GM23338 (cell line): ENCODE measurements around the gene TNS1. TPM values are rescaled to one million over a fixed set of nuclear protein-coding genes. Genes with fewer than 3 reads are reported as not detected.

ENCODE experiments used
- ATAC-seq: fragments of 200-7000 bp; cut with Tn5 transposase; 3 replicates; pipeline ENCODE4 v1.9.1; 2020
- DNase-seq: peaks from one replicate; pipeline ENCODE4 v3.0.0-alpha.2; 2015; ENCODE audit warnings: low spot score
- H2AFZ ChIP-seq: fragments of 200-600 bp; sonication (generic); 2 replicates; pipeline ENCODE4 v1.8.0; 2016; ENCODE audit warnings: antibody characterized with exemption, mild to moderate bottlenecking, moderate library complexity
- H3F3A ChIP-seq: fragments of 200-600 bp; sonication (generic); replicated peaks from 2 replicates; pipeline ENCODE4 v1.8.0; 2017; ENCODE audit warnings: antibody characterized with exemption, mixed run types, low read depth
- H3K27ac ChIP-seq: fragments of 200-600 bp; sonication (generic); 2 replicates; pipeline ENCODE4 v1.6.1; 2016; ENCODE audit warnings: low read depth
- H3K27me3 ChIP-seq: fragments of 200-600 bp; sonication (generic); 2 replicates; pipeline ENCODE4 v1.8.0; 2016; ENCODE audit warnings: mild to moderate bottlenecking, mixed run types, moderate library complexity; ENCODE audit not compliant: insufficient read depth
- H3K36me3 ChIP-seq: fragments of 200-600 bp; sonication (generic); 2 replicates; pipeline ENCODE4 v1.8.0; 2016; ENCODE audit warnings: mild to moderate bottlenecking; ENCODE audit not compliant: insufficient read depth
- H3K4me1 ChIP-seq: fragments of 200-600 bp; sonication (generic); 2 replicates; pipeline ENCODE4 v1.8.0; 2016; ENCODE audit warnings: mild to moderate bottlenecking, moderate library complexity; ENCODE audit not compliant: insufficient read depth
- H3K4me2 ChIP-seq: fragments of 200-600 bp; sonication (generic); 2 replicates; pipeline ENCODE4 v1.7.1; 2017; ENCODE audit warnings: mixed run types
- H3K4me3 ChIP-seq: fragments of 200-600 bp; sonication (generic); 2 replicates; pipeline ENCODE4 v1.6.1; 2016; ENCODE audit warnings: mixed run types
- H3K79me2 ChIP-seq: fragments of 200-600 bp; sonication (generic); replicated peaks from 2 replicates; pipeline ENCODE4 v1.8.0; 2017; ENCODE audit warnings: mild to moderate bottlenecking; ENCODE audit not compliant: insufficient read depth
- H3K9me2 ChIP-seq: fragments of 200-600 bp; sonication (generic); 2 replicates; pipeline ENCODE4 v1.8.0; 2017; ENCODE audit not compliant: insufficient read depth
- H4K20me1 ChIP-seq: fragments of 200-600 bp; sonication (generic); replicated peaks from 2 replicates; pipeline ENCODE4 v1.8.0; 2017; ENCODE audit warnings: mild to moderate bottlenecking; ENCODE audit not compliant: insufficient read depth
- H3K27ac Mint-ChIP-seq: 2 replicates; pipeline ENCODE4 v1.8.0; 2020; ENCODE audit warnings: inconsistent platforms, mild to moderate bottlenecking, moderate library complexity, mixed read lengths
- H3K27me3 Mint-ChIP-seq: 3 replicates; pipeline ENCODE4 v1.8.0; 2022; ENCODE audit warnings: low read depth, mild to moderate bottlenecking, moderate library complexity, mixed read lengths, inconsistent platforms; ENCODE audit not compliant: insufficient read depth, poor library complexity
- H3K36me3 Mint-ChIP-seq: 3 replicates; pipeline ENCODE4 v1.8.0; 2021; ENCODE audit warnings: low read depth, mild to moderate bottlenecking, inconsistent platforms, moderate library complexity, mixed read lengths
- H3K4me1 Mint-ChIP-seq: 3 replicates; pipeline ENCODE4 v1.8.0; 2020; ENCODE audit warnings: mild to moderate bottlenecking, inconsistent platforms, mixed read lengths
- H3K4me3 Mint-ChIP-seq: 3 replicates; pipeline ENCODE4 v1.8.0; 2021; ENCODE audit warnings: moderate library complexity, mild to moderate bottlenecking, inconsistent platforms, mixed read lengths
- H3K9me3 Mint-ChIP-seq: 3 replicates; pipeline ENCODE4 v1.8.0; 2020; ENCODE audit warnings: moderate library complexity, mild to moderate bottlenecking, inconsistent platforms, mixed read lengths
- CREB1 ChIP-seq: fragments of 250-450 bp; sonication (Bioruptor Pico); IDR thresholded peaks from 2 replicates; pipeline ENCODE4 v1.5.0; 2020; ENCODE audit warnings: low read depth, mild to moderate bottlenecking, moderate library complexity
- CTCF ChIP-seq, 2 experiments: fragments of 200-600 bp in 1 of 2; sonication (generic) in 1 of 2; conservative IDR thresholded peaks; 2 replicates each; pipeline versions ENCODE4 v1.5.1 to v1.6.1; 2016 to 2017; ENCODE audit warnings: antibody characterized with exemption in 2 of 2, low read depth in 2 of 2, mild to moderate bottlenecking in 2 of 2, moderate library complexity in 1 of 2
- EZH2 ChIP-seq: fragments of 200-600 bp; sonication (generic); IDR thresholded peaks from one replicate; pipeline ENCODE4 v1.8.0; 2017; ENCODE audit warnings: antibody characterized with exemption, mild to moderate bottlenecking, low read depth; ENCODE audit not compliant: unreplicated experiment
- EZH2phosphoT487 ChIP-seq: fragments of 200-600 bp; sonication (generic); IDR thresholded peaks from one replicate; pipeline ENCODE4 v1.8.1; 2018; ENCODE audit warnings: antibody characterized with exemption; ENCODE audit not compliant: unreplicated experiment
- JUNB ChIP-seq: IDR thresholded peaks from one replicate; pipeline ENCODE4 v1.6.1; 2016; ENCODE audit warnings: antibody characterized with exemption; ENCODE audit not compliant: unreplicated experiment
- NANOG ChIP-seq: IDR thresholded peaks from 2 replicates; pipeline ENCODE4 v1.6.1; 2016; ENCODE audit warnings: antibody characterized with exemption, borderline replicate concordance
- POLR2AphosphoS5 ChIP-seq: IDR thresholded peaks from 2 replicates; pipeline ENCODE4 v1.6.1; 2016; ENCODE audit warnings: antibody characterized with exemption, low read depth
- STAT1 ChIP-seq: IDR thresholded peaks from one replicate; pipeline ENCODE4 v1.6.1; 2016; ENCODE audit warnings: antibody characterized with exemption; ENCODE audit not compliant: unreplicated experiment
- ZNF114 ChIP-seq: fragments of 250-450 bp; sonication (Bioruptor Pico); IDR thresholded peaks from 2 replicates; pipeline ENCODE4 v1.5.0; 2020; ENCODE audit warnings: mild to moderate bottlenecking, moderate library complexity
- ZNF331 ChIP-seq: fragments of 250-450 bp; sonication (Bioruptor Pico); IDR thresholded peaks from 2 replicates; pipeline ENCODE4 v1.5.0; 2020; ENCODE audit warnings: low read depth, mild to moderate bottlenecking, moderate library complexity
- polyA plus RNA-seq: library from polyadenylated mRNA; unstranded; fragments of >200 nt; fragmentation: Nextera tagmentation; extraction: Ambion mirVana; gene quantifications from 2 replicates; pipeline ENCODE4 v1.2.1, GENCODE V29; 2016
- total RNA-seq: library from RNA; depleted of rRNA; stranded (reverse); fragments of >200 nt; shearing (Covaris generic); gene quantifications from 2 replicates; pipeline ENCODE4 v1.2.3, GENCODE V29; 2014
- TF ChIP-seq, protein P1 (sequence below): IDR thresholded peaks from 2 replicates; pipeline ENCODE4 v1.6.1; 2016; ENCODE audit warnings: antibody characterized with exemption
- TF ChIP-seq, protein P2 (sequence below): IDR thresholded peaks from one replicate; pipeline ENCODE4 v1.6.1; 2018; ENCODE audit warnings: antibody characterized with exemption; ENCODE audit not compliant: unreplicated experiment

Gene TNS1
- total and polyA plus RNA-seq, 2 experiments from 2014 or later = 2.0 to 7.4 TPM

- 0 out of 2 replicates have a peak, but pooled peaks cover 15% of the 10 kb centered on the region for H3K4me1 ChIP-seq
- no peak for DNase-seq
- Mint-ChIP-seq H3K4me3 (no peak overlapping the region), H3K9me3 (no peaks in the 10 kb centered on the region), H3K36me3 (no peaks in the 10 kb centered on the region), H3K27ac (no peak overlapping the region), H3K4me1 (peaks cover 22% of the 10 kb centered on the region), H3K27me3 (peaks cover 8% of the 10 kb centered on the region)
- no peaks in the 10 kb centered on the region for H3K79me2 ChIP-seq
- H3K27me3 ChIP-seq = no peaks in the 10 kb centered on the region
- TF ChIP-seq EZH2phosphoT487 (no peak), POLR2AphosphoS5 (no peak), STAT1 (no peak)
- TF ChIP-seq, protein P1, sequence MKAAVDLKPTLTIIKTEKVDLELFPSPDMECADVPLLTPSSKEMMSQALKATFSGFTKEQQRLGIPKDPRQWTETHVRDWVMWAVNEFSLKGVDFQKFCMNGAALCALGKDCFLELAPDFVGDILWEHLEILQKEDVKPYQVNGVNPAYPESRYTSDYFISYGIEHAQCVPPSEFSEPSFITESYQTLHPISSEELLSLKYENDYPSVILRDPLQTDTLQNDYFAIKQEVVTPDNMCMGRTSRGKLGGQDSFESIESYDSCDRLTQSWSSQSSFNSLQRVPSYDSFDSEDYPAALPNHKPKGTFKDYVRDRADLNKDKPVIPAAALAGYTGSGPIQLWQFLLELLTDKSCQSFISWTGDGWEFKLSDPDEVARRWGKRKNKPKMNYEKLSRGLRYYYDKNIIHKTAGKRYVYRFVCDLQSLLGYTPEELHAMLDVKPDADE = no peak
- H3K27ac ChIP-seq = no peak overlapping the region
- no peak overlapping the region for H3K4me3 ChIP-seq
- no peaks in the 10 kb centered on the region for H3F3A ChIP-seq
- no peak overlapping the region for H2AFZ ChIP-seq
- no peak overlapping the region for H3K4me2 ChIP-seq
- no peak for ATAC-seq
- no peaks in the 10 kb centered on the region for H3K9me2 ChIP-seq
- no peaks in the 10 kb centered on the region for H4K20me1 ChIP-seq
- no peaks in the 10 kb centered on the region for H3K36me3 ChIP-seq
Measured at GRCh38 chr2:217952409-217952808, 50.4 kb downstream of the TNS1 start.

DNA sequence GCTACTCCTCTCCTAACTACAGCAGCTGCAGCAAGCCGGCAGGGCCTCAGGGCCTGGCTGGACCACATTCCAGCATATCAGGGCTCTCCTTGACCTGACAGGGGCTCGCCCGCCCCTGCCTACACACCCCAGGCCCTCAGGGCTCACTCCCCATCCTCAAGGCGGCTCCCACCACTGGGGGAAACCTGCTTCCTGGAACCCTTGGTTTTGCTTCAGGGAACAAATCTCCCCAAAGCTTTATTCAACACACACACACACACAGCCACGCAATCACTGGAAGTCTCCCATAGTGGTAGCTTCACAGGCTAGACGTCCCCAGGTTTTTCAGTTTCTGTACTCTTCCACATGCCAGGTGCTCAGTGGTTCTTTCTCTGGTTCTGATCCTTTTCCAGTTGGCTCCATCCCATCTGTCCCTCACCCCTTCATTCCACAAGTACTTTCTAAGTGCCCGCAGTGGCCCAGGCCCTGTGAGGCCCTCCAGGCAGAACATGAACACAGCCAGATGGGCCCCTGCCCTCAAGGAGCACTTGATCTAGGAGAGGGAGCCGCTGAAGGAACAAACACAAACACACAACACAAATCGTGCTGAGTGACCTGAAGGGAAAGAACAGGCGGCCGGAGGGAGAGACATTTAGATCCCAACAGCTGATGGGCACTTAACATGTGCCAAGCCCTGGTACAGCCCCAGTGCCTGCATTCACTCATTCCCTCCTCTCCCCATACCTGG is 51.1 kb downstream of the TNS1 start:
- no peak overlapping the region for H3K4me3 Mint-ChIP-seq
- H3K27me3 Mint-ChIP-seq = peaks cover 9% of the 10 kb centered on the region
- H3K4me3 ChIP-seq = no peak overlapping the region
- no peak overlapping the region for H3K4me2 ChIP-seq
- no peaks in the 10 kb centered on the region for H3K36me3 Mint-ChIP-seq
- H2AFZ ChIP-seq = no peak overlapping the region
- H3F3A ChIP-seq = no peaks in the 10 kb centered on the region
- H3K79me2 ChIP-seq = no peaks in the 10 kb centered on the region
- H3K27ac Mint-ChIP-seq = no peak overlapping the region
- H3K4me1 ChIP-seq = 0 out of 2 replicates have a peak, but pooled peaks cover 15% of the 10 kb centered on the region
- no peaks in the 10 kb centered on the region for H3K36me3 ChIP-seq
- peak; percentile 29 for ATAC-seq
- H3K27ac ChIP-seq = no peak overlapping the region
- no peaks in the 10 kb centered on the region for H4K20me1 ChIP-seq
- H3K4me1 Mint-ChIP-seq = peaks cover 25% of the 10 kb centered on the region
- H3K9me2 ChIP-seq = no peaks in the 10 kb centered on the region
- H3K9me3 Mint-ChIP-seq = no peaks in the 10 kb centered on the region
- DNase-seq = no peak
- no peaks in the 10 kb centered on the region for H3K27me3 ChIP-seq
- TF ChIP-seq ZNF114 (no peak), STAT1 (no peak), JUNB (no peak), CREB1 (CRISPR knock-in tag) (no peak), POLR2AphosphoS5 (no peak), CTCF (conservative IDR thresholded peaks at IDR 0.05; ENCODE audit: low read depth in 2 of 2) (no peak), EZH2phosphoT487 (no peak), NANOG (no peak), EZH2 (no peak), ZNF331 (CRISPR knock-in tag) (no peak)
- TF ChIP-seq, protein P2, sequence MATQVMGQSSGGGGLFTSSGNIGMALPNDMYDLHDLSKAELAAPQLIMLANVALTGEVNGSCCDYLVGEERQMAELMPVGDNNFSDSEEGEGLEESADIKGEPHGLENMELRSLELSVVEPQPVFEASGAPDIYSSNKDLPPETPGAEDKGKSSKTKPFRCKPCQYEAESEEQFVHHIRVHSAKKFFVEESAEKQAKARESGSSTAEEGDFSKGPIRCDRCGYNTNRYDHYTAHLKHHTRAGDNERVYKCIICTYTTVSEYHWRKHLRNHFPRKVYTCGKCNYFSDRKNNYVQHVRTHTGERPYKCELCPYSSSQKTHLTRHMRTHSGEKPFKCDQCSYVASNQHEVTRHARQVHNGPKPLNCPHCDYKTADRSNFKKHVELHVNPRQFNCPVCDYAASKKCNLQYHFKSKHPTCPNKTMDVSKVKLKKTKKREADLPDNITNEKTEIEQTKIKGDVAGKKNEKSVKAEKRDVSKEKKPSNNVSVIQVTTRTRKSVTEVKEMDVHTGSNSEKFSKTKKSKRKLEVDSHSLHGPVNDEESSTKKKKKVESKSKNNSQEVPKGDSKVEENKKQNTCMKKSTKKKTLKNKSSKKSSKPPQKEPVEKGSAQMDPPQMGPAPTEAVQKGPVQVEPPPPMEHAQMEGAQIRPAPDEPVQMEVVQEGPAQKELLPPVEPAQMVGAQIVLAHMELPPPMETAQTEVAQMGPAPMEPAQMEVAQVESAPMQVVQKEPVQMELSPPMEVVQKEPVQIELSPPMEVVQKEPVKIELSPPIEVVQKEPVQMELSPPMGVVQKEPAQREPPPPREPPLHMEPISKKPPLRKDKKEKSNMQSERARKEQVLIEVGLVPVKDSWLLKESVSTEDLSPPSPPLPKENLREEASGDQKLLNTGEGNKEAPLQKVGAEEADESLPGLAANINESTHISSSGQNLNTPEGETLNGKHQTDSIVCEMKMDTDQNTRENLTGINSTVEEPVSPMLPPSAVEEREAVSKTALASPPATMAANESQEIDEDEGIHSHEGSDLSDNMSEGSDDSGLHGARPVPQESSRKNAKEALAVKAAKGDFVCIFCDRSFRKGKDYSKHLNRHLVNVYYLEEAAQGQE = no peak
